ENCODE data around the gene BTN1A1.
"Not testable (repeated sequence)": the region's sequence is repeated elsewhere in the genome, so short reads cannot be mapped to it uniquely, and the experiment has no call there.

Gene BTN1A1

DNA sequence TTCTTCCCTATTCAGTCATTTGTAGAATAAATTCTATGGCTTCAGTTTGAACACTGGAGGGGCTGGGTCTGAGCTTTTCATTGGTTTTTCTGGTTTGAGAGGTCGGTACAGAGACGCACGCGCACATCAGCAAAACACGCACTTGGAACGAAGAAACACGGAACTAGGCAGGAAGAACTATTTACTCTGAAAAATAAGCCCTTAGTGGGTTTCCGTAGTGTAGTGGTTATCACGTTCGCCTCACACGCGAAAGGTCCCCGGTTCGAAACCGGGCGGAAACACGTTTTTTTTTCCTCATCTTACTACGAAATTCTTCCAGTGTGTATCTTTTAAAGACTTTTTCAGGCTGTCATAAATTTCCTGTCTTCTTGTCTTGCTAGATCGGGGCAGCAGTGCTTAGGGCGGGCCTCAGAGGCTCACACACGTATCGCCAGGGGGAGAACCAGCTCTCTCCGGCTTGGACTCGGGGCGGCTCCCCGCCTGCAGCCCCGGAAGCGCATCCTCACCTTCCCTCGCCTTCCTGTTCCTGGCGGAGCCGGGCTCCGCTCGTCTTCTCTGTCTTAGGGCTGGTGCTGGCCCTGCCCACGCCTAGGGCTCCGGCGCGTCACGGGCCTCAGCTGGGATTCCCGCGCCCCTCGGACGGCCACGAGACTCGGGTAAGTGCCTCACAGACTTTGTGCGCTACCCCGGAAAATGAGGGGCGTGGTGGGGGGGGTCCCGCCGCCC lies 37.9 kb downstream of the BTN1A1 start, which contains the start of gene HMGN4:
HMGN4 (plus strand) TSS at position 521 of the 726 bp plus-strand sequence. CDS start 6,841 bp downstream, outside the sequence.
- DNase-seq (ENCODE audit: low spot score), result peak; percentile 95

DNA sequence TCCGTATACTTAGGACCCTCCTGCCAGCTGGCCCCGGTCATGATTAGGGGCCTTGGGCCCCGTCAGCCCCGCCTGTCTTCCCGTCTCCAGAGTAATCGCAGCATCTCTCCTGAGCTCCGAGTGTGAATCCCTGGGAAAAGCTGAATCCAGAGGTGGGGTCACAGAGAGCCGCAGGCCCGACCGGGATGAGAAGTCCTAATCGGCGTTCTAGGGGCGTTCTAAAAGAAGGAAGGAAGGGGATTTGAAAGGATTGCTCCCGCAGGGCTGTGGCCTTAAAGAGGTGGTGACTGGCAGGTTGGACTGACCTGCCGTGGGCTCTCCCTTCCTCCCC lies 38.4 kb downstream of the BTN1A1 start:
- no peak for DNase-seq (ENCODE audit: low spot score)

DNA sequence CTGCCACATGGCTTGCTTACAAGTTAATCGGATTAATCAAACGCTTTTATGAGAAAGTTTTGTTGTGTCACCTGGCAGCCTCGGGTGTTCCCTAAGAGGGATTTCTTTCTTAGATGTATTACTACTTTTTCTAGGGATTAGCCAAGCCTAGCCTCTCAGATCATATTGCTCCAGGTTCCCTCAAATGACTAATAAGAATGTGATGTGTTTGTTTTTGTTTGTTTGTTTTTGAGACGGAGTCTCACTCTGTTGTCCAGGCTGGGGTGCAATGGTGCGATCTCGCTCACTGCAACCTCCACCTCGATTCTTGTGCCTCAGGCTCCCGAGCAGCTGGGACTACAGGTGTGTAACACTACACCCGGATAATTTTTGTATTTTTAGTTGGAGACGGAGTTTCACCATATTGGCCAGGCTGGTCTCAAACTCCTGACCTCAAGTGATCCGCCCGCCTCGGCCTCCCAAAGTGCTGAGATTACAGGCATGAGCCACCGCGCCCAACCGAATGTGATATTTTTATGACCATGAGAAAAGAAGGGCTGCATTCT lies 39.0 kb downstream of the BTN1A1 start:
- DNase-seq (ENCODE audit: low spot score), result no peak

DNA sequence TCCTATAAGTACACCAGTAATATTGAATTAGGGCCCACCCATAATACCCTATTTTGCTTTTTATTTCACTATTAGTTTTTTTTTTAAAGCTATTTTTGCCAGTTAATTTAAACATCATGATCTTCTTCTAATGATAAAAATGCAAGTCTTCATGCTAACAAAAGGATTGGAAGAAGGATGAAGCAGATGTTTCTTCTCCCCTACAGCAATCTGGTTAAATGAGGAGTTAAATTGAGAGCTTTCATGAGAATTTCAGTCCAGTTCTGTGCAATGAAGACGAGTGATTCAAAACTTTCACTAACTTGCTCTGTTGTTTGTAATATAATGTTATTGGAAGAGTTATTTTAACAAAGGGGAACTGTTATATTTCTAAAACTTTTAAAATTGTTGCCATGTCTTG lies 41.5 kb downstream of the BTN1A1 start:
- no peak for DNase-seq (ENCODE audit: low spot score)

DNA sequence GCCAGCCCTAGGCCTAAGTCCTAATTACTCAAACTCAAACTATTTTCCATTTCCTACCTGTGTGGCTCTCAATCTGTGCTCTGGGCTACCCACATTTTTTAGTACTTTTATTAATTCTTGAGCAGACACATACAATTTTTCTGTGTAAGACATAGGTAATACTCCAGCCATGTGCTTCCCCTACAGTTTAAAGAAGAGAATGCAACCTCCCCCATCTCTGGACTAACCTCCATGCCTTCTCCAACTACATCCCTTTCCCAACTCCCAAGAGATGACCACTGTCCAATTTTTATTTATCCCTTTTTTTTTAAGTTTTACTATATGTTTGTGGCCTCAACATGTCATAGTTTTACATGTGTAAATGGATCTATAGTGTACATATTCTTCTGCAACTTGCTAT lies 43.9 kb downstream of the BTN1A1 start:
- no peak for DNase-seq (ENCODE audit: low spot score)

DNA sequence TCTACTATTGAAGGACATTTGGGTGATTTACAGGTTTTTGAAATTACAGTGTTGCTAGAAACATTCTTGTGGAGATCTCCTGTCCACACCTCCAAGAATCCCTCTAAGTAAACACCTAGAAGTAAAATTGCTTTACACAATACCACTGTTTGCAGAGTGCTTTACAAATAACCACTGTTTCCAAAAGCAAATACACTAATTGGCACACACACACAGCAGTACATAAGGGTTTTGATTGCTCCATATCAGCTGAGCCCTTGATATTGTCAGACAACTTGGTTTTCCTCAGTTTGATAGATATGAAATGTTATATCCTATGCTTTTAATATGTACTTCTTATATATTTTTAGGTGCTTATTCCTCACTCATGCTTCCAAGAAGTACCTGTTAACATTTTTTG lies 44.4 kb downstream of the BTN1A1 start:
- no peak for DNase-seq (ENCODE audit: low spot score)

DNA sequence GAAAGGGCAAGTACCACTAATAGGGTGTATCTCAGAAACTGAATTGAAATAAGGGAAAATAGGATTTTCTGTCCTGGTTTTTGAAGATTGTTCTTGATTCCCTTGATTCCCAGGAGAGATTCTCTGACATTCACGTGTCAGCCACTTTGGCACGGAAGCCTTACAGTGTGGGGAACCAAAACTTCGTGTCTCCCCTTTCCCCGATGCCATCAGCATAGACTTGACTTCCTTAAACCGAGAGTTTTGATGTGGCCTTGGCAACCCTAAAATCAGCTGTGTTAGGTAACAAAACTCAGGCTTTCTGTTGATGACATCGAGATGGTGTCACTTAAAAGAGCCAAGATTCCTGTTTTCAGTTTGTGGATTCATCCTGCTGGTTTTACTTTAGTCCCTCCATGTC lies 45.5 kb downstream of the BTN1A1 start:
- DNase-seq (ENCODE audit: low spot score), result no peak

DNA sequence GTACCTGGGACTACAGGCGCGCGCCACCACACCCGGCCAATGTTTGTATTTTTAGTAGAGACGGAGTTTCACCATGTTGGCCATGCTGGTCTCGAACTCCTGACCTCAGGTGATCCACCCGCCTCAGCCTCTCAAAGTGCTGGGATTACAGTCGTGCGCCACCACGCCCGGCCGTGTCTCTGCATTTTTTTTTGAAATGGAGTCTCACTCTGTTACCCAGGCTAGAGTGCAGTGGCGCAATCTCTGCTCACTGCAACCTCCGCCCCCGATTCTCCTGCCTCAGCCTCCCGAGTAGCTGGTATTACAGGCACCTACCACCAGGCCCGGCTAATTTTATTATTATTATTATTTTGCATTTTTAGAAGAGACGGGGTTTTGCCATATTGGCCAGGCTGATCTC lies 47.3 kb downstream of the BTN1A1 start:
- DNase-seq (ENCODE audit: low spot score), result not testable (repeated sequence)

DNA sequence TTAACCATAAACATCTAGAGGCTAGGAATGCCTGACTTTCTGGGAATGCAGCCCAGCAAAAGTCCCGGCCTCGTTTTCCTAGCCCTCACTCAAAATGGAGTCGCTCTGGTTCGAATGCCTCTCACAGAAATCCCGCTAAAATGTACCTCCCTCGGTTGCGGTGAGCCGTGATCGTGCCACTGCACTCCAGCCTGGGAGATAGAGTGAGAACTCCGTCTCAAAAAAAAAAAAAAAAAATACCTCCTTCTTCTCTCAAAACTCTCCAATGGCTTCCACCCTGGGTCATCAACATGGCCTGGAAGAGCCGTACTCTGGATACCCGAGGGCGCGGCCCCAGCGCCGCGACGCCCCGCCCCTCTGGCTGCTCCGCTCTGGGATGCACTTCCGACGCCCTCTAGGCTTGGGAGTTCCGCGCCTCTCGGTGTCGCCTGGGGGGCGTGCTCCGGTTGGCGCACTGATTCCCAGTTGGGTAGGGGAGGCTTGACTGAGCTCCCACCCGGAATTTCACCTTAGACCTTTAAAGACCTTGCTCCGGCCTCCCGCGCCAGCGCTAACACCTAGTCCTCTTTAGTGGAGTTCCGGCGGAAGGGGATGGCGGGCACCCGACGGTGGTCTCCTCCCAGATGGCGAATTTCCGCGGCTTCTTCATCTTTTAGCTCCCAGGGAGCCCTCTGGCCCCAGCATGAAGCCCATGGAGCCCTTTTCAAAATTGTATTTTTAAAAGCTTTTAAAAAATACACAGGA lies 50.3 kb downstream of the BTN1A1 start:
- peak; percentile 68 for DNase-seq (ENCODE audit: low spot score)

DNA sequence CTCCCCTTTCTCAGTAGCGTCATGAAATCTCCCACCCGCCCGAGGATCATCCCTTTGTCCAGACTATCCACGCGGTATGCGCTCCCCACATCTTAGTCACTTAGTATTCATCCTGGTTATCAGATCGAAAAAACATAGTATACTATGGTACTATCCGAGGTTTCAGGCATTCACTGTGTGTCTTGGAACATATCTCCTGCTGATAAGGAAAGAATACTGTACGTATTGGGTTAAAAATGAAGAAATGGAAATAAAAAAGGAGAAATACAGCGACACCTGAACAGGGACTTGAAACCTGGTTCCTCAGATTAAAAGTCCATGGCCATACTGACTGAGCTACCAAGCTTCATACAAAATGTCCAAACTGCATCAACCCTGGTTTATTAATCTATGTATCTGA lies 52.1 kb downstream of the BTN1A1 start:
- DNase-seq (ENCODE audit: low spot score), result no peak

DNA sequence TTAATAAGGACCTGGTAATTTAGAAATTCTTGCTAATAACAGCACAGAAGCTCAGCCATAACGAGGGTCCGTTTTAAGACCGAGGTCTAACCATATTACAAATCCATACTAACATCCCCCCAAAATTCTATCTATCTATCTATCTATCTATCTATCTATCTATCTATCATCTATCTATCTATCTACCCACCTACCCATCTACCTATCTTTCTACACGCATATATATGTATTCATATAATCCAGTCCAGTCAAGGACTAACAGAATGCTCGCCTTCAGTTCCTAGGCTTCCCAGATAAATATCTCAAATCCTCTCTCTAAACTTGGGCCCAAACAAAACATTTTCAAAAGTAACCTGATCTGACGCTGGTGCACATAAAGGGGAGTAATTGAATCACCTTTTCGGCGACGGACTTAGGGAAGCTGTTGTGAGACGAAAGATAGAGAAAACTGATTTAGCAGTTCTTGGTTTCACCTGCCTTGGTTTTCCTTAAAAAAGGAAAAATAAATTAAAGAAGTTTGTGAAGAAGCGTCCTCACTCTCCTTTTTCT lies 52.6 kb downstream of the BTN1A1 start:
- DNase-seq (ENCODE audit: low spot score), result no peak

DNA sequence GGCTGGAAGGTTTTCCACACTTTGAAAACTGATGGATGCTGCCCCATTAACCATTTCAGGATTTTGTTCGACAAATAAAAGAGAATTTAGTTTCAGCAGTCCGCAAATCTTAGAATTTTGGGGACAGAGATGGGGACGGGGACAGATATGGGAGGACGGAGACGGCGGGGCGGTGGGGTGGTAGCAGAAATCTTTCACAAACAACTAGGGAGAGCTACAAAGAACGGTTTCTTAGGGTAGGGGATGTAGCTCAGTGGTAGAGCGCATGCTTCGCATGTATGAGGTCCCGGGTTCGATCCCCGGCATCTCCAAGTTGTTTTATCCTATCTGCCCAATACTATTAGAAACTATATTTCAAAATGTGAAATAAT lies 53.1 kb downstream of the BTN1A1 start:
- peak; percentile 93 for DNase-seq (ENCODE audit: low spot score)

DNA sequence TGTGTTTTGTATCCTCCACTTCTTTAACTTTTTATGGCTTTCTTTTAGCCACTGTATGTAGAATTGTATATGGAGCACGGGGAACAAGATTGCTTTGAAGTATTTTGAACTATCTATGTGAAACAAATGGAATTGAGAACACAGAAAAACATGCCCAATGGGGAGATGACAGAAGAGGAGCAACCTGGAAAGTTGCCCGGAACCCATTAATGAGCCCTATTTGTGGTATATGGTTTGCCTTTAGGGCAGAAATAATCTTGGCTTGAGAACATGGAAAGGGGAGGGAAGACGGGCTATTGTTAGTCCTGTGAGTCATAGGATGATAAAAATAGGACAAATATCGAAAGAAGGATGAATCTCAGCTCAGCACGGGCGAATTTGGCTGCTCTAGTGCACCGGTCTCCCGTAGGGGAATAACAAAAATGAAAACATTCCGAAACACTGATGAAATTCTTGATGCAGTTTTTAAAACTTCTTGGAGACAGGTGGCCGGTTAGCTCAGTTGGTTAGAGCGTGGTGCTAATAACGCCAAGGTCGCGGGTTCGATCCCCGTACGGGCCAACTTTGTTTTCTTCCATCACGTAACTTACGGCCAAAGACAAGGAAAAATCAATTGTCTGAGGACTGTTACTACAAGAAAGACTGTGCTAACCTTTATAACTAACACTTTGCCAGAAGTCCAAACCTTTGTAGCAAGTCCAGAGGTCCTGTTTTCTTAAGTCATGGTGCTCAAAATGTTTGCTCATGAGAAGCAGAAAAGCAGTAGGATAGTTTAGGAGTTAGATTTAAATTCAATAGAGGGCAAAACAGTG lies 53.7 kb downstream of the BTN1A1 start:
- DNase-seq (ENCODE audit: low spot score), result peak; percentile 94

DNA sequence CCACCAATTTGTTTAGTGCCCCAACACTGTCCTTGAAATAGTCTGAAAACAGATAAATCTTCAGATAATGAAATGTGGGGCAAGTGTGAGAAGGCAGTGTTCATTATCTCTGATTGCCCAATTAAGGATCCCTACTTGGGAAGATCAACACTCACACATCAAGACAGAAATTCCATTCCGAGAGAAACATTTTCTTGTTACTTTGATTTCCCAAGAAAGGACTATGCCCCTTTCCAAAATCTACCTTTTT lies 54.3 kb downstream of the BTN1A1 start:
- DNase-seq (ENCODE audit: low spot score), result no peak

DNA sequence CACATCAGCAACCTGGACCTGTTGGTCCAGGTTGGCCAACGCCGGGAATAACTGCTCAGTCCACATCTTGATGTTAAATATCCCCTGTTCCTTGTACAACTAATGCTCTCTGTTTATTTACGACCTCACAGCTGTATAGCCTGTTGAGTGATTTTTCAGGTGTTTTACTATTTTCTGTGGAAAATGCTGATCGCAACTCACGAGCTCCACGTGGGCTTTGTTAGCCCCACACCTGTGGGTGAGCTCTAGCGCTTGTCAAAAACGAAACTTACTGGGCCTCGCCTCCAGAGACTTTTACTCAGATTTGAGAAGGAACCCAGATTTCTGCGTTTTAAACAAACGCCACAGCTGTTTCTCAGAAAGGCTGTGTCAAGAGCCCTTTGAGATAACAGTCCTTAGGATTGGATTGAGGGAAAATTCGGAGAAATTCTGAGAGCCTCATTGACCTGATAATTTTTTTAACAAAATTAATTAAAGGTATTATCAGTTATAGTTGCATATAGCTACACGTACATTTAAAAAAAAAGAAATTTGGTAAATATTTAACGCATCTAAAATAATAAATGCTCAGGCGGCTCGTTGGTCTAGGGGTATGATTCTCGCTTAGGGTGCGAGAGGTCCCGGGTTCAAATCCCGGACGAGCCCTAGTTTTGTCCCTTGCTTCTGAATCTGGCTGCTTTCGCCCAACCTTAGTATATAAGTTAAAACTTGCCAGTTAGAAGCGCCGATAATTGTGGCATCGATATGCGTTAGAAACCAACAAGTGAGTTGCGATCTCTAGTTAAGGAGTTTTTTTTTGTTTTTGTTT lies 54.8 kb downstream of the BTN1A1 start:
- DNase-seq (ENCODE audit: low spot score), result peak; percentile 86

DNA sequence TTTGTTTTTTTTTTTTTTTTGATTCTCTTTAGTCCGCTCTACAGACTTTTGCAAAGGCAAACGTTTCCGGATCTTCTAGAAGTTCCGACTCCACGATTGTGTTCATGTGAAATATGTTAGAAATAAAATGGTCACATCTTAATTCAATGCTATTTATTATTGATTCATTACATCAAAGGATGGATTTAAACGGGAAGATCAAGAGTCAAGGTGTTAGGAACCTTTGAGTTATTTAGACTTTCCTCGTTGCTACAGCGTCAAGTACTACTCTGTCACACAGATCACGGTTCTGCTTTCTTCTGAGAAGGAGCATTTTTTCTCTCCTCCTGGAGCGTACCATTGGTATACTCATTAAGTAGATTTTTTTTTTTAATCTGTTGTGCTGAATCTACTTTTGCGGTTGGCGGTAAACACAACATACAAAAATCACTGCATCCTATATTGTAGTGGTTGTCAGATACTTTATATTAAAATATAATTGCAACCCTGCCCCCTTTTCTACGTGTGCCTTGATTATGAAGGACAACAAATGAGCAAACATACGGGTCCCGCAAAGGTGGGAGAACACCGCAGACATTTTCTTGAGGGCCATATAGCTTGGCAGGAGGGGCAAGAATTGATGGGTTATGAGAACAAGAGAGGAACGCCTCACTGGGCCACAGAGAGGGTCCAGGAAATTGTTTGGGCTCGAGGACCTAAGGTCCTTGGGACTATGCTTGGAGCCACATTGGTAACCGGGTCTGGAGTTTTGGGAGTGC lies 55.6 kb downstream of the BTN1A1 start:
- DNase-seq (ENCODE audit: low spot score), result no peak

DNA sequence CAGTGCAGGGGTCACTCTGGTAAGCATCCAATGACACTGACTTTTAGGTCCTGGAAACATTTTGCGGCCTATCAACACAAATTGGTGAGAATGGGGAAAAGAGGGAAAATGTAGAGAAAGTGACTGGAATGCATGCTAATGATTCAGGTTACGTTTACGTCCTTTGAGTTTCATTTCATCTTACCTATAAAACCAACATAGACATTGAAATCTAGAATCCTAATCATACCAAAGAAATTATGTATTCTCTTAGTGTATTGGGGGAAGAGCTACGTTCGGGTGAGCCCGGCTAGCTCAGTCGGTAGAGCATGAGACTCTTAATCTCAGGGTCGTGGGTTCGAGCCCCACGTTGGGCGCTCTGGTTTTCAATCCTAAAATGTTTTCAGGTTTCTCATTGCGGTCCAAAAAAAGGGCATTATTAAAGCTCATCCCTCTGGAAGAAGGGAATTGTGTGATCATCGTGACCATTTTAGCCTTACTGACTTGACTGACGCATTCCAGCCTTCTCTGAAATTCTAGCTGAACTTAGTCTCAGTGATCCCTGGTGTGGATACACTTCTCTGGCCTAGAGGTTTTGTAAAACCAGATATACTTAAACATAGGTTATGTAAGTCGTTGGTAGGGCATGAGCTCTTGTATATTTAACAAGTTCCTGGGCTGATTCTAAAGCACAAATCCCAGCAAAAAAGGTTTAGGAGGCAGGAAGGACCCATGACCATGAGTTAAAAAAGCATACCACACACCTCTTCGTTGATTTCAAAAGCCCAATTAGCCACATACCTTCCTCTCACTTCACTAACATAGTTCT lies 56.4 kb downstream of the BTN1A1 start:
- peak; percentile 66 for DNase-seq (ENCODE audit: low spot score)

All from hematopoietic multipotent progenitor cell treated with erythropoietin and hydrocortisone succinate and interleukin-3 and kit ligand, for 17 days (in vitro differentiated cells).